ENCODE measurements around the gene CYP3A7.

DNA sequence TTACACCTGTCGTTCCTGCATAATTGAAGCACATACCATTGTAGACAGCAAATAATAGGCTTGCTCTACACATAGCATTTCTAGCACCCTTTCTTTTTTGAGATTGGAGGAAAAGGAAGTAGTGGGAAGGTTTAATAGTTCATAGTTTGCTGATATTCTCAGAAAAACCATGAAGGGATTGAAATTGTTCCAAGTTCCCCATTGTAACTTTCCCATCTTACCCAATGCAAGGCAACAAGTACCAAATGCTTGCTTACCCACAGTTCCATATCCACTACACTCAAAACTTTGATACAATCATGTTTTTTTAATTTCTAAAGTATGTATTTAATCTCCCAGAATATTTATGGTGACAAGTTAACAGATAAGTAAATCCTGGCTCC lies 69.0 kb downstream of the CYP3A7 start:
- no peak for TF ChIP-seq ETV6 (CRISPR knock-in tag; IDR thresholded peaks at IDR 0.05)
- TF ChIP-seq, protein P1, sequence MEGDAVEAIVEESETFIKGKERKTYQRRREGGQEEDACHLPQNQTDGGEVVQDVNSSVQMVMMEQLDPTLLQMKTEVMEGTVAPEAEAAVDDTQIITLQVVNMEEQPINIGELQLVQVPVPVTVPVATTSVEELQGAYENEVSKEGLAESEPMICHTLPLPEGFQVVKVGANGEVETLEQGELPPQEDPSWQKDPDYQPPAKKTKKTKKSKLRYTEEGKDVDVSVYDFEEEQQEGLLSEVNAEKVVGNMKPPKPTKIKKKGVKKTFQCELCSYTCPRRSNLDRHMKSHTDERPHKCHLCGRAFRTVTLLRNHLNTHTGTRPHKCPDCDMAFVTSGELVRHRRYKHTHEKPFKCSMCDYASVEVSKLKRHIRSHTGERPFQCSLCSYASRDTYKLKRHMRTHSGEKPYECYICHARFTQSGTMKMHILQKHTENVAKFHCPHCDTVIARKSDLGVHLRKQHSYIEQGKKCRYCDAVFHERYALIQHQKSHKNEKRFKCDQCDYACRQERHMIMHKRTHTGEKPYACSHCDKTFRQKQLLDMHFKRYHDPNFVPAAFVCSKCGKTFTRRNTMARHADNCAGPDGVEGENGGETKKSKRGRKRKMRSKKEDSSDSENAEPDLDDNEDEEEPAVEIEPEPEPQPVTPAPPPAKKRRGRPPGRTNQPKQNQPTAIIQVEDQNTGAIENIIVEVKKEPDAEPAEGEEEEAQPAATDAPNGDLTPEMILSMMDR (IDR thresholded peaks at IDR 0.05) = no peak
- no peak for TF ChIP-seq SP1 (CRISPR knock-in tag; conservative IDR thresholded peaks at IDR 0.05)
- TF ChIP-seq RELA (CRISPR knock-in tag; IDR thresholded peaks at IDR 0.05; ENCODE audit: borderline replicate concordance) = no peak
- no peak for TF ChIP-seq ZNF121 (CRISPR knock-in tag; IDR thresholded peaks at IDR 0.05)
- TF ChIP-seq NR1H2 (CRISPR knock-in tag; IDR thresholded peaks at IDR 0.05) = no peak

Data from WTC11 (cell line).